HG03064 (cell line): ENCODE data around the gene TAMALIN.

Source experiments
- ATAC-seq: cut with Tn5 transposase; IDR thresholded peaks from one replicate; pipeline ENCODE4 v1.9.1; 2021; ENCODE audit warnings: low read depth; ENCODE audit not compliant: unreplicated experiment

The TAMALIN gene

DNA sequence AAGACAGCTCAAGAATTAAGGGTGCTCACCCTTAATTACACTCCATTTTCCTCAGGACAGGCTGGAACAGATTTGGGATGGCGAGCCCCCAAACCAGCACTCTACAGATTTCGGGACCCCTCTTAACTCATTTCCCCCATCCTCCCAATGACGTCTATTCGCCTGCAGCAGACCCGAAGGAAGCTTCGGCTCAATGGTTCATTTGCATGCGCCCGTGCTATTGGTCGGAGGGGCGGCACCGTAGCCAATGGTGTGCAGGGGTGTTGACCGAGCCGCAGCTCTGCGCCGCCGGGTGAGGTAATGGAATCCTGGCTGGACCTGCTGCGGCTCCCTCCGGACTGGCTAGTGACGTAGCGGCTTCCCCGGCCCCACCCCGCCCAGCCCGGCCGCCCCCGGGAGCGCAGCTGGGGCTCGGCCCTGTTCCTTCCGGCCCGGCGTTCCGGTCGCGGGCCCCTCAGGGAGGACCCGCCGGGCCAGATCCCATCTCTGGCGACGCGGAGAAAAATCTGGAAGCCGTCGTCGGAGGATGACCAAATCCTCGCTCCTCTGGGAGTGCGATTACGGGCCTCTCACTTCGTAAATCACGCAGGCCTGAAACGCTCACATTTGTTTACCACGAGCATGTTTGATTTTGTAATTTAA lies 26.2 kb downstream of the TAMALIN start:
- ATAC-seq: peak; percentile 75

DNA sequence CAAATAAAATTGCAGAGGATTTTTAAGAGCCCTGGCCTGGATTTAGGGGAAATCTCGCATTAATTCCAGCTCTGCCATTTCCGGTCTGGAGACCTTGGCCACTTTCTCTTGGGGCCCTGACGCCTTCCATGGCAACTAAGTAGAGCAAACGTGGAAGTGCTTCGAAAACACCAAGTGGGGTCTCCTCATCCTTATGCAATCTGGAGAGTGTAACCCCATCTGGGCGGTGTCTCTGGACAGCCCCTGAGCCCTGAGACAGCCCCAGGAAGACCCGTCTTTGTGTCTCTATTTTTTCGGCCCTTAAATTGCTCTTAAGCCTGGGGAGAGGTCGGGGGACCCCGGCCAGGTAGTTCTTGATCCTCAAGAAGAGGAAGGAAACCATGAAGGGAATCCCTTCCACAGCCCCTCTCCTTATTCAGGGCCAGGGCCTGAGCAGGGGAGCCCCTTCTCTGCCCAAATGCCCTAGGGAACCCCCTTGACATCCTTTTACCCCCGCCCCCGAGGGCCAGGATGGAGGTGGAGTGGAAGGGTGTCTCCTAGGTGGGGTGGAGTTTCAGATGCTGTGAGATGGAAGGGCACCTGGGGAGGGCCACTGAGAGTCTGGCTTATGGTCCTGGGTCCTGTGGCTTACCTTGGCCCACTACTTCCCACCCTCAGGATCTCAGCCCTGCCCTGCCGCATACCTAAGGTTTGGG lies 26.8 kb downstream of the TAMALIN start:
- ATAC-seq: no peak

GRCh38 chr12:52035190-52035589 lies 28.4 kb downstream of the TAMALIN start:
- no peak for ATAC-seq

- ATAC-seq: no peak
Measured at GRCh38 chr12:52035926-52036325, 29.2 kb downstream of the TAMALIN start.

GRCh38 chr12:52036587-52037171 lies 29.9 kb downstream of the TAMALIN start:
- ATAC-seq: no peak

DNA sequence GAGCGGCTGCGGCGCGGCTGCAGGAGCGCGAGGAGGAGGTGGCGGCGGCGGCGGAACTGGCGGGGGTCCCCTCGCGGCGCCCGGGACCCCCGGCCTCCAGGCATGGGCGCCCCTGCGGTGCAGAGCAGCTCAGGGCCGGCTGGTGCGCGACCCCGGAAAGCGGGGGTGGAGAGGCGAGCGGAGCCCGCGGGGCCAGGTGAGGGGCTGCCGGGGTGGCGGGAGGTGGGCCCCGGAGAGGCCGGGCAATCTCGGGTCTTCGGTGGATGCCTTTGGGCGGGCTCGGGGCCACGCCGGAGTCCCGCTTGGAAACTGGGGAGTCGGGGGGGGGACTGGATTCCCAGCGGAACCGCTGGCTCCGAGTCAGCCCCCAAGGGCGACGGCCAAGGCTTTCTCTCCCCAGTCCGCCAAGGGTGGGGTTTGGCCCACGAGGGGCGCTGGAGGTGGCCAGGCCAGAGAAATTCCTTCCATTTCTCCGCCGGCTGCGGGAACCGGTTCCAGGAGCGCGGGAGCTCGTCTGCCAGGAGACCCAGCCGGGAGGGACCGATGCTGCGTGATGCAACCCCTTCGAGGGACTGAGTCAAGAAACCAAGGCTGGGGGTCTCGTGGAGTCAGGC lies 30.6 kb downstream of the TAMALIN start:
- ATAC-seq: no peak

DNA sequence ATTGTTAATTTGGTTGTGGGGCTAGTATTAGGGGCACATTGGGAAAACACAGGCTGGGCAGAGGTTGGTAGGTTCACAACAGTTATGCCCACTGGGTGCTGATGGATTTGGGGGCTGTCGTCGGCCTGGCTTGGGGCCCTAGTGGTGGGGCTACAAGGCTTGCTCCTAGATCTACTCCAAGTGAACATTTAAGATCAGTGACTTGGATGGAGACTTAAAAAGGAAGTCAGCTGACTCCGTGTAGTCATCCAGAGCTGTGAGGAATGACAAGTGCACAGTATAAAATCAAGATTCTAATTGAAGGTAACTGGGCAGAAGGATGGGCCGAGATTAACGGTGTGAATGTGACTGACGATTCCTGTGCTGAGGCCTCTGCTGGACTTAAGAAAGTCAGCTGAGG lies 31.7 kb downstream of the TAMALIN start:
- ATAC-seq: no peak

DNA sequence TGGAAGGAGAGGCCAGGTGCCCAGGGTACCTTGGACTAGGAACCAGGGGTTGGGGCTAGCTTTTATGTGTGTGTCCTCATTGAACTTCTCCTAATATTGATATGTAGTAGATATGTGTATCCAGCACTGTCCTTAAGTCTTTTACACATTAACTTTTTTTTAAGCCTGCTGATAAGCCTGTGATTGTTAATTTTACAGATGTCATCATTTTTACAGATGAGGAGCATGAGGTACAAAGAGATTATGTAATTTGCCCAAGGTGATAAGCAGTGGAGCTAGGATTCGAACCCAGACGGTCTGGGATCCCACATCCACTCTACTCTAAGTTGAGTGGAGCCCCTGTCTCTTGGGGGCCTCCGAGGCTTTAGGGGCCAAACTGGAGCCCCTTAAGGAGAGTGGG lies 34.3 kb downstream of the TAMALIN start:
- ATAC-seq: no peak

DNA sequence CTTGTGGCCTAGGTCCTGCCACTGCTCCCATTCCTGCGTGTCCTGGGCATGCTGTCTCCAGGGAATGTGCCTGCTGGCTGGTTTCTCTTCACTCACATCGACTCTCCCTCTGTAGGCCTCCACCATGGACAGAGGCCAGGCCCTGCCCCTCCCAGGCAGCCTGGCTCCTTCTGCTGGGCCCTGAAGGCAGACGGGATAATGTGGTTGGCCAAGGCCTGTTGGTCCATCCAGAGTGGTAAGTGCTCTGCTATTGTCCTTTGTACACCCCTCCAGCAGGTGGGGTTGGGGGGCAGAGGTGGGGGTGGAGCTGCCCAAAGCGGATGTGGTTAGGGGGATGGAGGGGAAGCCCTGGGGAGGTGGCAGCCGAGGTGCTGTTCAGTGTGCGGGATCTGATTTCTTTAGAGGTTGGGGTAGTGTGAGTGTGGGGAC lies 35.0 kb downstream of the TAMALIN start:
- no peak for ATAC-seq

DNA sequence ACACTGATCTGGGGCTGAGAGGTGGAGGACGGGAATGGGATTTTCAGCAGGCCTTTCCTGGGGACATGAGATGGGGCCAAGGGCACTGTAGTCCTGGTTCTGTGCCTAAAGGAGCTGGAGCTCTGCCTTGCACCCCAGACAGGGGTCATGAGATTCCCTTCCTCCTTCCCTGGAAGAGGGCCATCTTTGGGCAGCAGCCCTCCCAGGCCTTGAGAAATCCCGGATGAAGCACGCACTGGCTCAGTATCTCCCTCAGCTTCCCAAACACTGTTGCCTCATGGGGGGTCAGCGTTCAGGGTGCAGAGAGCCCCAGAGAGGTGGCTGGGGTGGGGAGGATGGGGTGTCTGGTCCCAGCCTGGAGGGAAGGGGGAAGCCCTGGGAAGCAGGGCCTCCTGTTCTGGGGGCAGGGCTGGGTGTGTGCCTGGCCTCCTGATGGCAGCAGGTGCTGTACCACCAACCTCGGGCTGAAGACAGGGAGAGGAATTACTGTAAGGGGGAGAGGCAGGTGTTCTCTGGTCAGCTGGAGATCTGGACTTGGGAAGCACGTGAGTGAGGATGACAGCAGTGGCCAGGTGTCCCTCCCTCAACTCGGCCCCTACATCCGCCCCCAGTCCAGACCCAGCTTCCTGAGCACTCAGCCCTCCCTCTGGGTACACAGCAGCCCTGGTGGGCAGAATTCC lies 36.1 kb downstream of the TAMALIN start:
- no peak for ATAC-seq

- ATAC-seq: no peak
Measured at GRCh38 chr12:52043386-52044212, 36.9 kb downstream of the TAMALIN start.

- no peak for ATAC-seq
Measured at GRCh38 chr12:52044292-52044983, 37.7 kb downstream of the TAMALIN start.

- no peak for ATAC-seq
Measured at GRCh38 chr12:52045794-52046199, 39.1 kb downstream of the TAMALIN start.

- ATAC-seq: no peak
Measured at GRCh38 chr12:52046859-52047258, 40.1 kb downstream of the TAMALIN start.

DNA sequence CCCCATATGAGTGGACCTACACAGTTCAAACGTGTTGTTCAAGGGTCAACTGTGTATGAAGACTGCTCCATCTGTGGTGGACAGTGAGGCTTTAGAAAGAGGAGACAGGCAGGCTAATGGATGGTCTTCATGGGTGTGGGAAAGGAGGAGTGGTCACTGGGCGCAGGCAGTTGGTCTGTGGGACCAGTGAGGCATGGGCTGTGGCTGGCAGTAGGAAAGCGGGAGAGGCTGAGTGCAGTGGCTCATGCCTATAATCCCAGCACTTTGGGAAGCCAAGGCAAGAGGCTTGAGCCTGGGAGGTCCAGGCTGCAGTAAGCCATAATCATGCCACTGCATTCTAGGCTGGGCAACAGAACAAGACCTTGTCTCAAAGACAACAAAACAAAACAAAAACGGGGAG lies 42.5 kb downstream of the TAMALIN start:
- no peak for ATAC-seq

- no peak for ATAC-seq
Measured at GRCh38 chr12:52049688-52050087, 42.9 kb downstream of the TAMALIN start.

DNA sequence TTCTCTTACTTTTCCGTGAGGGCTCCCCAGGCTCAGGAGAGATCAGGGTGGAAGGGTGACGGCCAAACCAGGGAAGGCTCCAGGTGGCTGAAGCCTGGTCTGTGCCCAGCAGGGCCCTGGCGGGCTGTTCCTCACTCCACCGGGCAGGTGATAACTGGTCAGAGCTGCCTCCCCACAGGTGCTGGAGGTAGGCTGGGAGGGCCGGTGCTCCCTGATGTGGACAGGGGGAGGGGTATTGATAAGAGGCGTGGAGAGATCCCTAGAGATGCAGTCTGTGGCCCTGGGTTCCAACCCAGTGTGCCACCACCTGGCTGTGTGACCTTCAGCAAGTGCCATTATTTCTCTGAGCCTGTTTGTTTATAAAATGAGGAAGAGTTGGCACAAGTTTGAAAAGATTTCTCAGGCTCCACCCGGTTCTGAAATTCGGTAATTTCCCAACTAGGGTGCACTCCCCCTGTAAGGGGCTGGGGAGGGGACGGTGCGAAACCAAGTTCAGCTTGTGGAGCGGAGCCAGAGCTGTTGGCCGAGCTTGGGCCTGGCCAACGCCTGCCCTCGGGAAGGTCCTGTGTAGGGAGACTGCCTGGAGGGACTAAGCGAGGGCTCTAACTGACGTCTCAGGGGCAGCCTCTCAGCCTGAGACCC lies 43.5 kb downstream of the TAMALIN start:
- ATAC-seq: peak; percentile 21

DNA sequence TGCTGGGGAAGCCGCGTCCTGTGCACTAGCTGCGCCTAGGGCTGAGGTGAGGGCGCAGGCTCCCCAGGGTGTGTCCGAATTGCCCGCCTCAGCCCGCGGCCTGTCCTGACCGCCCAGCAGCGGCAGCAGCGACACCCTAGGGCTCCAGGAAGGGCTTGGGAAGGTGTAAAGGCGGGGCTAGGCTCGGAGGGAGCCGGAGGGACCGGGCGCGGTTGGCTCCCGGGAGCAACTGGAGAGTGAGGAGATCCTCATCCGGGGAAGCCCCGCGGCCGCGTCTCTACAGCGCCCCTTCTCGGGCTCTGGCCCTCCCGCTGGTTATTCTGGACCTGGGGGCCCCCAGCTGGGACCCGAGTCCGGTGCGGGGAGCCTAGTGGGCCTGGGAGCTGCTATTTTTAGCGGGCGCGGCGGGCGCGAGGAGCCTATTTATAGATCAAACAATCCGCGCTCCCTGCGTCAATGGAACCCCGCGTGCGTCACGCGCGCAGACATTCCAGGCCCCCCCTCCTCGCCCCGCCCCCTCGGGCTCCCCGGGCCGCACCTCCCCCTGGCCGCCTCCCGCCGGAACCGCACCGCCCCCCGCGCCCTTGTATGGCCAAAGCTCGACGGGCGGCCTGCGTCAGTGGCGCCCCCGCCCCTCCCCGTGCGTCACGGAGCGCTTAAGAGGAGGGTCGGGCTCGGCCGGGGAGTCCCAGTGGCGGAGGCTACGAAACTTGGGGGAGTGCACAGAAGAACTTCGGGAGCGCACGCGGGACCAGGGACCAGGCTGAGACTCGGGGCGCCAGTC lies 44.2 kb downstream of the TAMALIN start, which contains the start of gene NR4A1:
TSS of gene NR4A1 (plus strand) at position 685 of the 784 bp plus-strand sequence. CDS start 2,887 bp downstream, outside the sequence.
- peak; percentile 63 for ATAC-seq
